GM10847 (cell line): ENCODE results near the gene PES1.

ENCODE experiments used
- POLR2A ChIP-seq: IDR thresholded peaks from 2 replicates; pipeline ENCODE4 v1.6.1; 2011; ENCODE audit not compliant: insufficient read length; ENCODE audit errors: extremely low read depth

The PES1 gene

DNA sequence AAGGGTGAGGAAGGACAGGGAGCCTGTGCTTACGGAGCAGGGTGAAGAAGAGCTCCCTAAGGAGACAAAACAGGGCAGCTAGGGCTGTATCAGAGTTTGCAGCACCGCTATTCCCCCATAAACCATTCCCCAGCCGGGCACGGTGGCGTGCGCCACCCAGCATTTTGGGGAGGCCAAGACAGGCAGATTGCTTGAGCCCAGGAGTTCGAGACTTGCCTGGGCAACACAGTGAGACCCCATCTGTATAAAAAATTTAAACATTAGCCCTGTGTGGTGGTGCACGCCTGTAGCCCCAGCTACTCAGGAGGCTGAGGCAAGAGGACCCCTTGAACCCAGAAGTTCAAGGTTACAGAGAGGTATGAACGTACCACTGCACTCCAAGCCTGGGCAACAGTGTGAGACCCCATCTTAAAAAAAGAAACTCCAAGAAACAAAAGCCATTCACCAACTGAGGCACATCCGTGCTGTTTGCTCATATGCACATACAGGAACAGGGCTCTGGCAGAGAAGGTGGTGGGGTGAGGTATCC is 22.0 kb downstream of the PES1 start:
- no peak for TF ChIP-seq POLR2A

DNA sequence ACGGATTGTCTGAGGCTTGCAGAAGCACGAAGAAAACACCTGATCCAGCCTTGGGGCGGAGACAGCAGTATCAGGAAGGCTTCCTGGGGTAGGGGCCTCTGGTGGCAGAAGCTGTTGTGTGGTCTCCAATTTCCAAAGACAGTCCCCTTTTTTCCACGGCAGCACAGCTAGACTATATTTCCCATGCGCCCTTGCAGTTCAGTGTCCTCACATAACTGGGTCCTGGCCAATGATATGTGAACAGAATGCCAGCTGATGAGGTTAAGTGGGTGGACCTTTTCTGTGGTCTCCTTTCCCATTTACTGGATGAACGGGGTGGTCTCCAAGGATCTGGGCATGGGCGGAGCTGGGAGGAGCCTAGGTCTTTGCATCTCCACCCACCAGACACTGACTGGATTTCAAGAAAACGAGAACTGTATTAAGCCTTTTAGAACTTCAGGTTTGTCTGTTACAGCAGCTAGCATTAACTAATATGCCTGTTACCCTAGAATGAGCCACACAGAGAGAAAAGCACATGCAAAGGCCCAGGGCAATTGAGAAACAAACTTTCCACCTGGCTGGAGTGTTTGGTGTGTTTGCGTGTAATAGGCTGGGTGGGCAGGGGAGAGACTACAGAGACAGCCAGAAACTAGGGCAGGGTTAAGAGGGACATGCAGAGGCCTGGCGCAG is 23.4 kb downstream of the PES1 start:
- TF ChIP-seq POLR2A = no peak

DNA sequence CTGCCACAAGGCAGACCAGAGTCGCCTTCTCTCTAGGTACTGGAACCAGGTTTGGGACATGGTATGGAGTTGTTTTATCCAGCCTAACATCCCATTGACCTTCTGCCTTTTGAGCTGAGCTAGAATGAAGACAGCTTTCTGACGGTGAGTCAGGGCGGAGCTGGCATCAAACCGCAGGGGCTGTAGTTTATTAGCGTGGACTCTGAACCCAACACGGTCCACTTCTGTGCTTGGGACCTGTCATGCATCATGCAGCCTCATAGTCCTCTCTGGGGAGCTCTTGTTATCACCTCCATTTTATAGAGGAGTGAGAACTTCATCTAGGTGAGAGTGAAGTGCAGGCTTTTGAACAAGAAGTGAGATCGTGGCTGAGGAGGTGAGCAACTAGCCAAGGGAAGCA is 25.6 kb downstream of the PES1 start:
- no peak for TF ChIP-seq POLR2A

DNA sequence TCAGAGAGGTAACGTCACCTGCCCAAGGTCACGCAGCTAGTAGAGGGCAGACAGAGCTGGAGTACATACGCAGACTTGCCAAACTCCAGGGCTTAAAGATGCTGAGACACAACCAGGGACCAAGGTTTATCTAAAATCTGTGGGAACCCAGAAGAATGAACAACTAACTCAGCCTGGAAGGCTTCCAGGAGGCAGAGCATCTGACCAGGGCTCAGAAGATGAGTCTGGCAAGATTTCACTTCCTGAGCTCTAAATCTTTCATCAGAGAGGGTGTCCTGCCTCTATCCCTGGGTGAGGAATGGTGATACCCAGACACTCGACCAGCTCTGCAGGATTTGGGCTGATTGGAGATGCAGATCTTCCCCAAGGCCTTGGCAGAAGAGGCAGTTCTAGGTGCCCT is 26.4 kb downstream of the PES1 start:
- no peak for TF ChIP-seq POLR2A

DNA sequence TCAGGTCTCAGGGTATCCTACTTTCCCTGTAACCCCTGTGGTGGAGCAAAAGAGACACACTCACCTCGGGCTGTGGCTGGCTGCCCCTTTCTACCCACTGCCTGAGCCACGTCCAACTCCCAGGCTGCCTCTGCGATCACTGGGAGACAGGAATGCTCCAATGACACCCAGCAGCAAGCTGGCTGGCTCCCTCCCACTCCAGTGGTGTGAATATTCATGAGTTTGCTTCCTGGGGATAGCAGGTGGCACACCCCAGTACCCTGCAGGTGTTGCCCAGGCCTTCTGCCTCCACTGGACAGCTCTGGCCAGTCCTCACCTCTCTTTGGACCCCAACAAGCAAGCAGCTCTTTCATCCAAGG is 27.0 kb downstream of the PES1 start:
- TF ChIP-seq POLR2A = no peak

DNA sequence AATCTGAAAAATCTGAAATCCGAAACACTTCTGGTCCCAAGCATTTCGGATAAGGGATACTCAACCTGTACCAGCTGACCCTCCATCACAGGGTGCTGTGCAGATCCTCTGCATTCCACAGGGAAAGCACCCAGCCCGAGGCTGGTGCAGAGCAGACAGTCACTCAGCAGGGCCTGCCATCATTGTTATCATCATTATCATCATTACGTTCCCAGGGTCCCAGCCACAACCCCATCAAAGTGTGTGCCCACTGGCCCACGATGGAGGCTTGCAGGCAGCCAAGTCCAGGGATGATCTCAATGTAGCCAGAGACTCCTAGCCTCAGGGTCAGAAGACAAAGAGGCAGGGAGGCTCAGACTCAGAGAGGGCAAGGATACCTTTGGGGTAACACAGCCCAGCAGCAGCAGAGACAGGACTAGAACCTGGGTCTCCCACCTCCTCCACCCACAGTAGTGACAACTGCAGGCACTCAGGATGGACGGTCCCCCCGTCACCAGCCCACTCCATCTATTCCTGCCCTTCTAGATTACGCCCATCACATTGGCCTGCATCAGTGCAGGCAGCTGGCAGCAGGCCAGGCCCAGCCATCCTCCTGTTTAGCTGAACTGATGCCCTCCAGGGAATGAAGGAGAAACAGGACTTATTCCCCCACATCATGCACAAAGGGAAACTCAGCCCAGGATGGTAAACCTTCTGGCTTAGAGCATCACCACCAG is 27.5 kb downstream of the PES1 start:
- TF ChIP-seq POLR2A = no peak

DNA sequence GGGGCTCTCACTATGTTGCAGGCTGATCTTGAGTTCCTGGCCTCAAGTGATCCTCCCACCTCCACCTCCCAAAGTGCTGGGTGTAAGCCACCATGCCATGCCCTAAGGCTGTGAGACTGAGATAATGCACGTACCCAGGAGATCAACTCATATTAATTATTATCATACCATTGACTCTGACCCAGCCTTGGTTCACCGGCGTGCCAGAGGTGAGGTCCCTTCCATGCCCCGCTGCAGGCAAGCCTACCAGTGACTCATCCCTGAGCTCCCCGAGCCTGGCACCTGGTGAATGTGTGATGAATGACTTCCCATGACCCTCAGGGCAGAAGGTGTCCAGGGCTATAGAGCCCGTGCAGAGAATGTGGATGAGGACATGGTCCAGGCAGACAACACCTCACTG is 29.3 kb downstream of the PES1 start:
- TF ChIP-seq POLR2A = no peak

DNA sequence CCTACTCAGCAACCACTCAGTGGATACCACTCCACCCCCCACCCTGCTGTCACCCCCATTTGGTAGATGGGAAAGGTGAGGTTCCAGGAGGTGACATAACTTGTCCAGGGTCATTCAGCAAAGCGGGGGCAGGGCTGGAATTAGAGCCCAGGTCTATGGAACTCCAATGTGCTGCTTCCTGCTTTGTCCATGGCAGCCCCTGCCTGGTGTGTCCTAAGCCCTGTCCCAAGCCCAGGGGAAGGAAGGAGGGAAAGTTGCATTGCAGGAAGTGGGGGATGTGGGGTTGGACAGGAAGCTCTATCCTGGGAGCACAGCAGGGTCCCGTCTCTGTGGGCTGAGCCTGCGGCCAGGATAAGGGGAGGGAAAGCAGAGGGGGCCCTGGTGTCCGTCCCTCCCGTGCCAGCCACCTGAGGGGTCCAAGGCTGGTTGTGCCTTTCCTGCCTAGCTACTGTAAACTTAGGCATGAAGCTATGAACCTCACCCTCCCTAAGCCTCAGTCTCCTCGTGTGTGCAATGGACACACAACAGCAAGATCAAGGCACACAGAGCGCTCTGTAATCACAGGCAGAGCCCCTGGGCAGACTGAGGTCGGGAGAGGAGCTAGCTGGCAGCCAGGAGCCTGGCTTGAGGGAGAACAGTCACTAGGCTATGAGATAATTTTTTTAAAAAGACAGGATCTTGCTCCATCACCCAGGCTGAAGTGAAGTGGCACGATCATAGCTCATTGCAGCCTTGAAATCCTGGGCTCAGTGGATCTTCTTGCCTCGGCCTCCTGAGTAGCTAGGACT is 30.1 kb downstream of the PES1 start:
- no peak for TF ChIP-seq POLR2A

DNA sequence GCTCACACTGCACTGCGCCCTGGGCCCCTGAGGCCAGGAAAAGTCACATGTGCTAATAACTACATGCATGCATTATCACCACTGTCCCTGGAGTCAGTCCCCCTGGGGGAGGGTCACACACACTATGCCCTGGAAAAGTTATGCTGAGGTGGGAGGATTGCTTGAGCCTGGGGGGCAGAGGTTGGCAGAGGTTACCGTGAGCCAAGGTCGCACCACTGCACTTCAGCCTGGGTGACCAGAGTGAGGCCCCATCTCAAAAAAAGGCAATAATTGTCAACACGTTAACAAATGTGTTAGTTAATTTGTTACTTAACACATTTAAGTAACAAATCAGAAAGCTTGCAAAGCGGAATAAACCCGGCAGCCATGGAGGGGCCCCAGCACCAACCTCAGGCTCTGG is 31.8 kb downstream of the PES1 start:
- TF ChIP-seq POLR2A = no peak

DNA sequence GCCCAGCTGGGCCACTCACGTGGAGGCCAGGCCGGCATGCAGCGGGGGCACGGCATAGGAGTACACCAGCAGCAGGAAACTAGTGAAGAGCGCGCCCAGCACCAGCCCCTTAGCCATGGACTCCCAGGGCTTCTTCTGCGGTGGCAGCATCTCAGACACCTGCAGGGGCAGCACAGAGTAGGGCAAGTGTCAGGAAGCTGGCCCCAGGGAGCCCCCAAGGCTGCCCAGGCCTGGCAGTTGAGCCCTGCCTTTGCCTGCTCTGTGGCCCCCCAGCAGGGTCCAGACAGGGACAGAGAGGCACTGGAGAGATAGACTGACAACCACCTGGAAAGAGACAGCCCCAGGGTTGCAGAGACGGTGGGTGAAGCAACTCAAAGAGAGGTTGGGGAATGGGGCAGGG is 34.5 kb downstream of the PES1 start:
- TF ChIP-seq POLR2A = no peak

DNA sequence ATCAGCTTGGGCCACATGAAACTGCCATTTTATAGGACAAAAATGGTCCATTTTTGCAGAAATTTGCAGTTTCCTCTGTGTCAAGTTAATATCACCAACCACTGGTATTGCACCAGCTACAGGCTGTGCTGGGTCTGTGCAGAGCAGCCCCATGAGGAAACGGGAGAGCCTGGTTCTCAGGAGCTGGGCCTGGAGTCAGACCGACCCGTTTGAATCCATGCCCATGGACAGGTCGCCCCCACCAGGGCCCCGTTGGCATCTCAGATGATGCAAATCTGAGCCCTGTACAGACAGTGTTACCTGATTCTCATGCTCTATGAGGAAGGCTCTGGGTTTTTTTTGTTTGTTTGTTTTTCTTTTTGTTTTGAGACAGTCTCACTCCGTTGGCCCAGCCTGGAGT is 35.3 kb downstream of the PES1 start:
- TF ChIP-seq POLR2A = no peak

DNA sequence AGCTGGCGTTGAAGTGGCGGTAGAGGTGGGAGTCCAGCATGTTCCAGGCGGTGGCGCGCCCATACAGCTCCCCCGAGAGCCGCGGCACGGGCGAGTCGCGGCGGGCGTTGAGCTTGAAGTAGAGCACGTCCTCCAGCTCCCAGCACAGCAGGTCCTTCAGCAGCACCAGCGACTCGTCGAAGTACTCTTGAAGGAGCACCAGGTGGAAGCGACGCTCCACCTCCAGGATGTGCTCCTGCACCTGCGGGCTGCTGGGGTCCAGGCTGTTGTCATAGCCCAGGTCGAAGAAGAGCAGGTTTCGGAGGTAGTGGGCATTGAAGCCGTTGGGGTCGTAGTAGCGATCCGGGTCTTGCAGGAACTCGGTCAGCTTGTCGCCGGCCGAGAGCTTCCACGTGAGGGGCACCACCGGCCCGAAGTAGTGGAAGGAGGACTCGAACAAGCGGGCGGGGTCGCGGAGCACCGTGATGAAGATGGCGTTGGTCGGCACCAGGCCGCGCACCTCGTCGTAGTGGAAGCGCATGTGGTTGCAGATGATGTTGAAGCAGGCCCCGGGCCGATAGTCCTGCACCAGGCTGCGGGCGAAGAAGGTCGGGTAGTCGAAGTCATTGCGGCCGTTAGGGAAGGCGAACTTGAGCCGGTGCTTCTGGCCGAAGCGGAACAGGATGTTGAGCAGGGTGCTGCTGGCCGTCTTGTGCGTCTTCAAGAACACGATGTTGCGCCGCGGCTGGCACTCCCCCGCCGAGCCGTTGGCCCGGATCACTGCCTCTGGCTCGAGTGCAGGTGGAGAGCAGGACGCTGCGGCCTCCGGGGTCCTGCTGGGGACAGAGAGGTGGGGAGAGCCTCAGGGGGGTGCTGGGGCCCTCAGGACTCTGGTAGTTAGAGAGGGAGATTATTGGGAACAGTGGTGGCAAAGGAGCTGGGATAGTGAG is 36.2 kb downstream of the PES1 start:
- no peak for TF ChIP-seq POLR2A

DNA sequence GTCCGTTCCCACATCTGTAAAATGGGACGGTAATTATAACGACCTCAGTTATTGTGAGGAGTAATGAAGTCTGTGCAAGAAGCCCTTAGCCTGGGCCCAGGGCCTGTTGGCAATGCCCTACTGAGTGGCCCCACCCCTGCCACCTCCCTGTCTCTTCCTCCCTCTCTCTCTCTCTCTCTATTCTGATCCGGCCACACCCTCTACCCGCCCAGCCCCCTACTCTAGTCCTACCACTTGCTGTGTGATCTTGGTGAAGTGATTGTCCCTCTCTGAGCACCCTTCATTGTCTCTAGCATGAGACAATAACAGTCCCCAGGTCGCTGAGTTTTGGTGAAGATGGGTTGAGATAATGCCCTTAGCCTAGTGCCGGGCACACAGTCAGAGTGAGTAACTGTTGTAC is 37.7 kb downstream of the PES1 start:
- no peak for TF ChIP-seq POLR2A

DNA sequence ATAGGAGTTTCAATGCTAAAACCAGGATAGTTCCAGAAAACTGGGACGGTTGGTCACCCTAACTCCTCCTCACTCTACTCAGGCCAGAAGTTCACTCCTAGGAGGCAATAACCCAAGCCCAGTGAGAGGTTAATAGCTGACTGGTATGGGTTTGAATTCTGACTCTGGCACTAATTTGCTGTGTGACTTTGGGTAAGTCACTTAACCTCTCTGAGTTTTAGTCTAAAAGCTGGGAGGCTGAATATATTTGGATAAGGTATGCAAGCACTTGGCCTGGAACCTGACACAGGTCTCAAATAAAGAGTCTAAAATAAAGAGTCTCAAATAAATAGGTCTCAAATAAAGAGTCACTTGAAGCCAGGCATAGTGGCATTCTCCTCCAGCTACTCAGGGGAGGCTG is 39.0 kb downstream of the PES1 start:
- TF ChIP-seq POLR2A = no peak

DNA sequence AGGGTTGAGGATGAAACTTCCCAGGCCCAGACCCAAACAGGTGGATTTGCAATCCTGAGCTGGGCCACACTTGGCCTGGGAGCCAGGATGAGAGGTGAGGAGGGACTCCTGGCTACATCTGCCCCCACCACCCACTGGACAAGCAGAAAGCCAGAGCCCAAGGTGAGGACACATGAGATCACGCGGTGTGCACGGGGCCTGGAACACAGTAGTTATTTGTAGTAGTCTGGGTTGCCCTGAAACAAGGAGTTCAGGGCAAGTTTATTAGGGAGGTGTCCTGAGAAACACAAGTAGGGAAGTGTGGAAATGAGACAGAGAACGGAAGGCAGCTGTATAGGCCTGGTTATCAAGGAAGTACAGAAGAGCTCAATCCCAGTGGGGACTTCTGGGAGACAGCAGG is 44.5 kb downstream of the PES1 start:
- TF ChIP-seq POLR2A = no peak
